GM10248 (cell line): ENCODE data around the gene SGO2.

Experiments used
- CTCF ChIA-PET: fragments of 300-600 bp; sonication (Branson Sonifier 250); formaldehyde crosslinking; extraction: SDS; loops from one replicate; lab custom pipeline; 2021; ENCODE audit warnings: antibody characterized with exemption; lab: Yijun Ruan, JAX
- POLR2A ChIA-PET: fragments of 350-650 bp; sonication (Branson Sonifier 250); formaldehyde crosslinking; extraction: SDS; loops from one replicate; lab custom pipeline; 2020; ENCODE audit warnings: antibody characterized with exemption; lab: Yijun Ruan, JAX
- DNase-seq: peaks from one replicate; pipeline ENCODE4 v3.0.0; 2012; ENCODE audit errors: extremely low spot score
- TF ChIP-seq, protein P1 (sequence below): IDR thresholded peaks from 2 replicates; pipeline ENCODE4 v1.5.1; 2012; ENCODE audit warnings: mild to moderate bottlenecking, low read depth; ENCODE audit errors: extremely low read depth, missing control alignments, control extremely low read depth

The SGO2 gene

DNA sequence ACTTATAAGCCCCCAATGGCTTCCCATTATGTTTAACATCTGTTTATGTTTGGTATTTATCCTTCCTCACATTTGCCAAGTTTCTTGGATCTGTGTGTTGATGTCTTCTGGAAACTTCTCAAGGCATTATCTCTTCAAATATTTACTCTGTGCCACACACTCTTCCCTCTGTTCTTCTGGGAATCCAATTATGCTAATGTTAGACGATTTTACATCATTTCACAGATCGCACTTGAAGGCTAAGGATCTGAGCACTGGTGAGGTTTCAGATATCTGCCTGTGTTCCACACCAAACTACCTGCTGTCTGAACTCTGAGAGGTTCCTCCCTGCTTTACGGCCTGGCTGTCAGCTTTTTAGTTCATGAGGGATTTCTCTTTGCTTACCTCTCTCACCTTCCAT, 69.9 kb downstream of the SGO2 start:
- DNase-seq, result no peak
- TF ChIP-seq, protein P1, sequence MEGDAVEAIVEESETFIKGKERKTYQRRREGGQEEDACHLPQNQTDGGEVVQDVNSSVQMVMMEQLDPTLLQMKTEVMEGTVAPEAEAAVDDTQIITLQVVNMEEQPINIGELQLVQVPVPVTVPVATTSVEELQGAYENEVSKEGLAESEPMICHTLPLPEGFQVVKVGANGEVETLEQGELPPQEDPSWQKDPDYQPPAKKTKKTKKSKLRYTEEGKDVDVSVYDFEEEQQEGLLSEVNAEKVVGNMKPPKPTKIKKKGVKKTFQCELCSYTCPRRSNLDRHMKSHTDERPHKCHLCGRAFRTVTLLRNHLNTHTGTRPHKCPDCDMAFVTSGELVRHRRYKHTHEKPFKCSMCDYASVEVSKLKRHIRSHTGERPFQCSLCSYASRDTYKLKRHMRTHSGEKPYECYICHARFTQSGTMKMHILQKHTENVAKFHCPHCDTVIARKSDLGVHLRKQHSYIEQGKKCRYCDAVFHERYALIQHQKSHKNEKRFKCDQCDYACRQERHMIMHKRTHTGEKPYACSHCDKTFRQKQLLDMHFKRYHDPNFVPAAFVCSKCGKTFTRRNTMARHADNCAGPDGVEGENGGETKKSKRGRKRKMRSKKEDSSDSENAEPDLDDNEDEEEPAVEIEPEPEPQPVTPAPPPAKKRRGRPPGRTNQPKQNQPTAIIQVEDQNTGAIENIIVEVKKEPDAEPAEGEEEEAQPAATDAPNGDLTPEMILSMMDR, result no peak
- ChIA-PET POLR2A (no interaction called here), CTCF (interaction anchor here (0.9 kb wide), 1 partner anchor 49 kb away, joined by 3 read pairs; no protein-coding TSS in a partner anchor)

DNA sequence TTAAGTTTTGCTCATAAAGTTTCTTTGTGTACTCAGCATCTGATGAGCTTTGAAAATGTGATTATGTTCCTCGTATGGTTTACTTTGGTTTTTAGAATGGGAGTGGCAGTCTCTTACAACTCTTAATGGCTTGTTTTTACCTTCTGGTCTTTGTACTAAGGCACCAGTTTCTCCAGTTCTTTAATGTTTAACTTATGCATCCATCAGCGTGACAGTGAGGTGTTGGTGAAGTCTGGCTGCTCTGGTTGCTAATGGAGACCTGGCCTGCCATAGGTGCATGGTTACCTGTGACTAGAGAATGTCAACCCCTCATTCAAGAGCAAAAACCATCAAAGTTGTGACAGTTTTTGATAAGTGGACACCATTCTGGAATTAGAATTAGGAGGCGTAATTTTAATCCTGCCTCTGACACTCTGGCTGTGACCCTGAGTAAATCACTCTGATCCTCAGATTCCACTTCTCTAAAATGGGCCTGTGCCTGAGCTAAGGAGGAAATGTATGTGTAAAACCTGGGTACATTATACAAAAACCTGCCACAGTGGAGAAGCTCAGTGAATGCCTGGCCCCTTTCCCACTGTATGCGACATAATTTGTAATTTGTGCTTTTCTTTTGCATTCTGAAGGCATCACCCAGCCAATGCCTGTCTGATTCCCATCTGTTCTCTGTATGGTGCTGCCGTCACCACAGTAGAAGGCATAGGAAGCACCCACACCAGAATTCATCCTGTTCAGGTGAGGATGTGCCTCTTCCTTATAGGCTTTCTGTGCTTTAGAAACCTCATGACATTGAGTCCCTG, 71.0 kb downstream of the SGO2 start:
- DNase-seq, result no peak
- TF ChIP-seq, protein P1, result no peak
- POLR2A ChIA-PET, result no interaction called here
- CTCF ChIA-PET, result no interaction called here

DNA sequence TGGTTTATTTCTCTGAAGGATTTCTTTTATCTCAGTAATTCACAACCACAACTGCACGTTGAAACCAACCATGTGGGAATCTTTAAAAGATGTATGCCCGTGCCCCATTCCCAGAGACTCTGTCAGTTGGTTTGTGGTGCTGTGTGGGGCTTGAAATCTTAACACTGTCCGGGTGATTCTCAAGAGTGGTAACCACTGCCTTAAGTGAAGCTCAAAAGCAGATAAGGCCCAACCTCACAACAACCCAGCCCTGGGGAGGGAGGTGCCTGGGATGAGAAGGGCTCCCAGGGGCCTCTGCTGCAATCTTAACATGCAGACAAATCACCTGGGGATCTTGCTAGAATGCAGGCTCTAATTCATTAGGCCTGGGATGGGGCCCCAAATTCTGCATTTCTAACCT, 73.2 kb downstream of the SGO2 start:
- POLR2A ChIA-PET, result no interaction called here
- no peak for DNase-seq
- CTCF ChIA-PET, result no interaction called here
- TF ChIP-seq, protein P1, result no peak

DNA sequence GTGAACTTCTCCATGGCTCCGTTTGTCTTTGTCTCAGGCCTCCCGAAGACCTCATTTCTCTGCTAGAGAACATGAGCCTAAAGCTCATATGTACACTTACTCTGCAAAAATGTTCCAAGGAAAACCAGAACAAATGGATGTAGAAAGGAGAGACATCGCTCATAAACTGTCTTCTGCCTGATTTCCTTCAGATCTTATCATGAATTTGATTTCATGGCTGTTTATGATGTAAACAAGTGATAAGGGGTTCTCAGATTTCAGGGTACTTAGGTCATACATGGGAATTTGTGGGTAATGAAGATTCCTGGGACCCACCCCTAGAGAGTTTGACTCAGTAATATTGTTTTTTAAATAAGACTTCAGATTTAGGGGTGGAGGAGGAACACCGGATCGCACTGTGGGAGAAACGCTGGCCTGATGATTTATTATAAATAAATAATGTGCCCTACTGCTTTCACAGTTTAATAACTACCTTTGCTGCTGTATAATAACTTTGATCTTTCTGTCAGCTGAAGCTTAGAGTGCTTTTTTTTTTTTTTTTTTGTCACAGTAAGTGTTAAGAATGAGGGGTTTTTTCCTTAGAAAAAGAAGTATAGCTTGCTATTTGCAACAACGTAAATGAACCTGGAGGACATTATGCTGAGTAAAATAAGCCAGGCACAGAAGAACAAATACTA, 74.7 kb downstream of the SGO2 start:
- CTCF ChIA-PET, result interaction anchor here (1.3 kb wide), 2 partner anchors 10 to 14 kb away, joined by 3 to 4 read pairs; no protein-coding TSS in a partner anchor

DNA sequence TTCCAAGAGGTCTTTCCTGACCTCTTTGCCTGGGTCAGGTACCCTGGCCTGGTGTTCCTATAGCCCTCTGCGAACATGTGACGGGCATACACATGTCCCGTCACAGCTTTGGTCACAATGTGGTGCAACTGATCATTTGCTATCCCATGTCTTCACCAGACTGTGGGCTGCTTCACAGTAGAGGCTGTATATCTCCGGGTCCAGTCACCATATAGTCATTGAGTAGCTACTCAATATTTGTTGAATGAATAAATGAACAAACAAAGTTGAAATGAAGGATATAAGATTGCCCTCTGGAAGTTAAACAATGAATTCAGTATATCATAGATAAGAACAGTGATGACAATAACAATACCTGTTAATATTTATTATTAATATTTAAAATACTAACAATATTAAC, 76.6 kb downstream of the SGO2 start:
- no peak for DNase-seq
- CTCF ChIA-PET, result interaction anchor here (1.0 to 2.3 kb wide), 2 partner anchors 12 to 16 kb away, joined by 3 to 11 read pairs; no protein-coding TSS in a partner anchor
- TF ChIP-seq, protein P1, result no peak
- POLR2A ChIA-PET, result no interaction called here

More for the DNA sequence above, 74.7 kb downstream of the SGO2 start:
- POLR2A ChIA-PET, result no interaction called here
- no peak for DNase-seq
- TF ChIP-seq, protein P1, result no peak

DNA sequence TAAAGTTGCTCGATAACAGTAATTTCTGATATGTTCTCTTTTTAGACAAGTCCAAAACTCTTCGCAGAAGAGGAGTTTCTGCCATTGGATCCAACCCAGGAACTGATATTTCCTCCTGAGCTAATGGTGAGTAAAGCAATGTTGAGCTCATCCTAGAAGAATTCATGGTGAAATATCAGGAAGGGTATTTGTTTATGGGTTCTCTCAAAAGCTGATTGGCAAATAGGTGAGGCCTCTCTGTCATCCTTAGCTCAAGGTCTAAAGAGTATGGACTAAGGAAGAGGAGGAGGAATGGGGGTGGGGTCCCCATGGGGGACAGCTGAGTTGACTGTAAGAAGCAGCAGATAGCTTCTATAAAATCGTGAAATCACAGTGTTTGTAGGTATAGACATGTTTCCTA, 78.0 kb downstream of the SGO2 start:
- CTCF ChIA-PET, result interaction anchor here (0.8 to 1.2 kb wide), 2 partner anchors 9 to 68 kb away, joined by 3 read pairs; no protein-coding TSS in a partner anchor
- no peak for DNase-seq
- POLR2A ChIA-PET, result no interaction called here
- TF ChIP-seq, protein P1, result no peak
